ENCODE results near the gene ZBTB14.

The ZBTB14 gene

DNA sequence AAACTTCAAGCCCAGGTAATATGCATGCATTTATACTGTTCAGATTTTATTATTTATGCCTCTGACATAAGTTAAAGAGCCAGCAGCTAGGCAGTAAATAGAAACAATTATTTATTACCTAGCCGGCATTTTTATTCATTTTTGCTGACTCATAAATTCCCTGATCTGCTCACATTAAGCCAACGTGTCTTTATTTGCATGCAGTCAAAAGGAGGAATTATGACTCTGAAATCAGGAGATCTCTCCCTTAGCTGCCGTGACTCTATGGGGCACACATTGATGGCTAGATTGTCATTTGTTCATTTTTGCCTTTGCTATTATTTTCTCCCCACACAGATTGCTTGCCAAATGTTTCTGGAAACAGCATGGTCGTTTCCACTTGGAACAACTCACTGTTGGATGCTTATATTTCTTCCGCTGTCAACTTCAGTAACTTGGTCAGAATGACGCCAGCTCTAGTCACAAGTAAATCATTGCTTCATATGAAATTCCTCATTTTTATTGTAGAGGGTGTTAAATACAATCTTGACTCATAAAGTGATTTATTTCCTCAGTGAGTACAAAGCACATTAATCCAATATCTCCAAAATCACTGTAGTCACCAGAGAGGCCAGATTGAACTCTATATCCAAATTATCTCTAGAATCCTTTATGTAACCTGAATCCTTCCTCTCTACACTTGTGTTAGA lies 15.9 kb upstream of the ZBTB14 start:
- DNase-seq (ENCODE audit: extremely low read depth, low read depth) = no peak
- TF ChIP-seq, protein P1, sequence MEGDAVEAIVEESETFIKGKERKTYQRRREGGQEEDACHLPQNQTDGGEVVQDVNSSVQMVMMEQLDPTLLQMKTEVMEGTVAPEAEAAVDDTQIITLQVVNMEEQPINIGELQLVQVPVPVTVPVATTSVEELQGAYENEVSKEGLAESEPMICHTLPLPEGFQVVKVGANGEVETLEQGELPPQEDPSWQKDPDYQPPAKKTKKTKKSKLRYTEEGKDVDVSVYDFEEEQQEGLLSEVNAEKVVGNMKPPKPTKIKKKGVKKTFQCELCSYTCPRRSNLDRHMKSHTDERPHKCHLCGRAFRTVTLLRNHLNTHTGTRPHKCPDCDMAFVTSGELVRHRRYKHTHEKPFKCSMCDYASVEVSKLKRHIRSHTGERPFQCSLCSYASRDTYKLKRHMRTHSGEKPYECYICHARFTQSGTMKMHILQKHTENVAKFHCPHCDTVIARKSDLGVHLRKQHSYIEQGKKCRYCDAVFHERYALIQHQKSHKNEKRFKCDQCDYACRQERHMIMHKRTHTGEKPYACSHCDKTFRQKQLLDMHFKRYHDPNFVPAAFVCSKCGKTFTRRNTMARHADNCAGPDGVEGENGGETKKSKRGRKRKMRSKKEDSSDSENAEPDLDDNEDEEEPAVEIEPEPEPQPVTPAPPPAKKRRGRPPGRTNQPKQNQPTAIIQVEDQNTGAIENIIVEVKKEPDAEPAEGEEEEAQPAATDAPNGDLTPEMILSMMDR (IDR thresholded peaks at IDR 0.05; ENCODE audit: low read depth, low read length, missing control alignments) = no peak
- no peak overlapping the region for H3K4me3 ChIP-seq (replicated peaks; ENCODE audit: low read depth, low read length)

DNA sequence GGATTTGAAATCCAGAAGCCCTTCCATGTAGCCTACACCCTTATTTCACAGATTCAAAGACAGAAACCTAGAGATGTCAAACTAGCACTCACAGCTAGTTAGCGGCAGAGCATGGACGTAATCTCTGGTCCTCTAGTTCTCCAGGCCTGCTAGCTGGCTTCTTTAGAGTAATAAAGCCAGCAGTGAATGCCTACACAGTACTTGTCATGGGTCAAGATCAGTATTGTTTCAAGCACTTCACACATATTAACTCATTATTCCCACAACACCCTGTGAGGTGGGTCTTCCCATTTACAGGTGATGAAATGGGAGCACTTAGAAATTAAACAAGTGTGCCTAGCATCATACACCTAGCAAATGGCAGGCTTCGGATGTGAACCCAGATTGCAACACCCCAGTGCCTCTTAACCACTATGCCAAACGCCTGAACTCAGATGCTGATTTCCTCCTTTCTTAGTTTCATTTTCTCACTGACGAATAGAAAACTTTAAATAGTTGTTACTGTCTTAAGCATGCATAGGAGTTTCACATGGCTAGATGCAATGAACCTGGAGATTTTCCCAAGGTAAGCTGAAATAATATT lies 14.5 kb upstream of the ZBTB14 start:
- no peak overlapping the region for H3K4me3 ChIP-seq (replicated peaks; ENCODE audit: low read depth, low read length)
- DNase-seq (ENCODE audit: extremely low read depth, low read depth) = no peak
- TF ChIP-seq, protein P1 (IDR thresholded peaks at IDR 0.05; ENCODE audit: low read depth, low read length, missing control alignments) = no peak

DNA sequence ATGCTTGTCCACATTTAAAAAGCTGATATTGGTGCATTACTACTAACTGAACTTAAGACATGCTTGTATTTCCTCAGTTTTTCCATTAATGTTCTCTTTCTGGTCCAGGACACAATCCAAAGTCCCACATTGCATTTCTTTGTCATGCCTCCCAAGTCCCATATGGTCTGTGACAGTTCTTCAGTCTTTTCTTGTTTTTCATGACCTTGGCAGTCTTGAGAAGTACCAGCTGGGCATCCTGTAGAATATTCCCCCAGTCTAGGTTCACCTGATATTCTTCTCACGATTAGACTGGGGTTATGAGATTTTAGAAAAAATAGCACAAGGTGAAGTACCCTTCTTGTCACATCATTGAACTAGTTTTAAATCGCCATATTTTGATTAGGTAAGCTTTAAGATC lies 10.3 kb upstream of the ZBTB14 start:
- no peak for DNase-seq (ENCODE audit: extremely low read depth, low read depth)
- TF ChIP-seq, protein P1 (IDR thresholded peaks at IDR 0.05; ENCODE audit: low read depth, low read length, missing control alignments) = no peak
- no peak overlapping the region for H3K4me3 ChIP-seq (replicated peaks; ENCODE audit: low read depth, low read length)

DNA sequence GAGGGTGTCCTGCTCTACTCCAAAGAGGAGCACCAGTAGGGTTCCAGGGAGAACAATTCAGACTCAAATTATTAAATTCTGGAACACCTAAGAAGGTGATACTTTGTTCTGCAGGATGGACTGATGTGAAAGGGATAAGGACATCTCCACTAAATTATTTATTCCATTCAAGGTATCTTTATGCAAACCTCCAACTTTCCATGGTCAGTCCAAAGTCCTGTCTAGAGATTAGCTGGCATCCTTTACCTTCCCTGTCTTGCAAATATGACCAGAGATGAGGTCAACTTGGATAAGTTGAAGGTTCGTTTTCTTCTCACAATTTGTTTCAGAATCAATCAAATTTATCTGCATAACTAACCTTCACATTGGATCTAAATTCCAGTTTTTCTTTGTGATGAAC lies 8.7 kb upstream of the ZBTB14 start:
- no peak for DNase-seq (ENCODE audit: extremely low read depth, low read depth)
- no peak overlapping the region for H3K4me3 ChIP-seq (replicated peaks; ENCODE audit: low read depth, low read length)
- TF ChIP-seq, protein P1 (IDR thresholded peaks at IDR 0.05; ENCODE audit: low read depth, low read length, missing control alignments) = no peak

DNA sequence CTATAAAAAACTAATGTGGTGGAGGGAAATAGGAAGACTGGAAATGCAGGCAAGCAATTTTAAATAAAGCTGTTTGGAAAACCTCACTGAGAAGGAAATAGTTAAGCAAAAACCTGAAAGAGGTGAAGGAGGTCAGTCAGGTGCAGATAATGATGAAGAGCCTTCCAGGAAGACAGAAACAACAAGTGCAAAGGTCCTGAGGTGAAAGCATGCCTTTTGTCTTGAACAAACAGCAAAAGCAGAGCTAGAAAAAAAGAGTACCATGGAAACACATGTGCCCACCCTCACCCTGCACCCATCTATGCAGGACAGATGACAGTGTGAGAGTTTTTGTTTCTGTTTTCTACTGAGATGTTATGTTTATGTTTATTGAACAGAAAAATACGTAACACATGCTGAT lies 8.1 kb upstream of the ZBTB14 start:
- TF ChIP-seq, protein P1 (IDR thresholded peaks at IDR 0.05; ENCODE audit: low read depth, low read length, missing control alignments) = no peak
- no peak for DNase-seq (ENCODE audit: extremely low read depth, low read depth)
- H3K4me3 ChIP-seq (replicated peaks; ENCODE audit: low read depth, low read length) = no peak overlapping the region

DNA sequence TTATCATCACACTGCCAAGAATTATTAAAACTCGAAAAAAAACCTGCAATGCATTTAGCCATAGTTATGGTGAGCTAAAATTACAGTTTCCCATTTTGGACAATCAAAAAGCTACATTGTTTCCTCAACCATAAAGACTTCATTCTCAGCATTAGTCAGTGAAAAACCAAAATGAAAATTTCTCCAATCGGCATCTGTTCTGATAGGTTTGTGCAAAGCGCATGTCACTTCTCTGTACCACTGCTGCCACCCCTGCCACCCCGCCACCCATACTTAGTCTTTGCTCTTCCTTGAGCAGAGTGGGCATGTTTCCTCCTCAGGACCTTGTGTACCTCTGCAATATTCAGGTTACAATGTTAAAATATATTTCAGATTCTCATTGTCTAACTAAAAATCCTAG lies 7.1 kb upstream of the ZBTB14 start:
- no peak for DNase-seq (ENCODE audit: extremely low read depth, low read depth)
- TF ChIP-seq, protein P1 (IDR thresholded peaks at IDR 0.05; ENCODE audit: low read depth, low read length, missing control alignments) = no peak
- no peak overlapping the region for H3K4me3 ChIP-seq (replicated peaks; ENCODE audit: low read depth, low read length)
